ENCODE measurements around the gene SIVA1.
A peak's percentile ranks its signal among the peaks of the same experiment; 100 is the strongest.

SIVA1 gene

DNA sequence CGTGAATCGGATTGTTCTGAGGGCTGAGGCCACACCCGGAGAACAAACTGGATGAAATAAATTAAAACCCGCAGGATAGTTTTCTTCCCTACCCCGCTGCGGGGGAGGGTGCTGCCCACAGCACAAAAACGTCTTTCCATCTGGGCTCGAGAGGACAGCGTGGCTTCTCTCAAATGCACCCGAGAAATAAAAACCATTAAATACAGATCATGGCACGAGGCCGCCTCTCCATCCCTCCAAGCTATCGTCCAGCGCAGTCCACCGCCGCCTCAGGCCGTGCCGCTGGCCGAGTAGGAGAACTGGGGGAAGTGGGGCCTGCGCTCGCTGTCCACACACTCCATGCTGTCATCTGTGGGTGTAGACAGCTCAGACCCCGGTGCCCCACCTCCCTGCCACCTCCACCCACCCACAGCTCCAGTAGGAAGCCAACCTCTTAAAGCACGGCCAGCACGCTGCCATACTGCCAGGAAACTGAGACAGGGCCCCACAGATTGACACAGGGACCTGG is 17.2 kb downstream of the SIVA1 start:
- TF ChIP-seq, protein P1, sequence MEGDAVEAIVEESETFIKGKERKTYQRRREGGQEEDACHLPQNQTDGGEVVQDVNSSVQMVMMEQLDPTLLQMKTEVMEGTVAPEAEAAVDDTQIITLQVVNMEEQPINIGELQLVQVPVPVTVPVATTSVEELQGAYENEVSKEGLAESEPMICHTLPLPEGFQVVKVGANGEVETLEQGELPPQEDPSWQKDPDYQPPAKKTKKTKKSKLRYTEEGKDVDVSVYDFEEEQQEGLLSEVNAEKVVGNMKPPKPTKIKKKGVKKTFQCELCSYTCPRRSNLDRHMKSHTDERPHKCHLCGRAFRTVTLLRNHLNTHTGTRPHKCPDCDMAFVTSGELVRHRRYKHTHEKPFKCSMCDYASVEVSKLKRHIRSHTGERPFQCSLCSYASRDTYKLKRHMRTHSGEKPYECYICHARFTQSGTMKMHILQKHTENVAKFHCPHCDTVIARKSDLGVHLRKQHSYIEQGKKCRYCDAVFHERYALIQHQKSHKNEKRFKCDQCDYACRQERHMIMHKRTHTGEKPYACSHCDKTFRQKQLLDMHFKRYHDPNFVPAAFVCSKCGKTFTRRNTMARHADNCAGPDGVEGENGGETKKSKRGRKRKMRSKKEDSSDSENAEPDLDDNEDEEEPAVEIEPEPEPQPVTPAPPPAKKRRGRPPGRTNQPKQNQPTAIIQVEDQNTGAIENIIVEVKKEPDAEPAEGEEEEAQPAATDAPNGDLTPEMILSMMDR (IDR thresholded peaks at IDR 0.05; ENCODE audit: borderline replicate concordance, insufficient read depth, low read depth, low read length), result no peak

DNA sequence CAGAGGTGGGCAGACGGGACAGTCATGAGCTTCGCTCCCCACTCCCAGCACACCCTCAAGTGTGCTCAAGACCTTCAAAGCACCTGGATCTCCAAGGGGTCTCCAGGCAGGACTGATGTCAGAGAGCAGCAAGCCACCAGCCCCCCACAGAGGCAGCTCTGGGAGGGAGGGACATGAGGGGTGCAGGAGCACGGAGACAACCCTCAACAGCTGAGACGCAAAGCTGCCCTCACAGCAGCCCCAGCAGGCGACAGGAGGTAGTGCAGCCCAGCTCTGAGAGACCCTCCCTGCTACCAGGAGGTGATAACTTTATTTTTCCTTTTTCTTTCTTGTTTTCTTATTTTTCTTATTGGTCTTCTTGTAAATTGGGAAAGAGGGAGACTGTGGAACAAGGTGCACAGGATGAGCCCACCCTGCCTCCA is 17.9 kb downstream of the SIVA1 start:
- H3K4me3 ChIP-seq (ENCODE audit: low read depth, low read length), result no peak overlapping the region
- TF ChIP-seq, protein P1 (IDR thresholded peaks at IDR 0.05; ENCODE audit: borderline replicate concordance, insufficient read depth, low read depth, low read length), result peak; percentile 84

More for the DNA sequence above, 17.2 kb downstream of the SIVA1 start:
- no peak overlapping the region for H3K4me3 ChIP-seq (ENCODE audit: low read depth, low read length)

GRCh38 chr14:104771374-104771773 is 18.4 kb downstream of the SIVA1 start:
- TF ChIP-seq, protein P1 (IDR thresholded peaks at IDR 0.05; ENCODE audit: borderline replicate concordance, insufficient read depth, low read depth, low read length), result no peak

GRCh38 chr14:104771918-104772706 is 19.2 kb downstream of the SIVA1 start:
- no peak overlapping the region for H3K4me3 ChIP-seq (ENCODE audit: low read depth, low read length)
- TF ChIP-seq, protein P1 (IDR thresholded peaks at IDR 0.05; ENCODE audit: borderline replicate concordance, insufficient read depth, low read depth, low read length), result no peak

More at GRCh38 chr14:104771374-104771773, 18.4 kb downstream of the SIVA1 start:
- H3K4me3 ChIP-seq (ENCODE audit: low read depth, low read length), result no peak overlapping the region

GRCh38 chr14:104772707-104773504 is 20.0 kb downstream of the SIVA1 start:
- TF ChIP-seq, protein P1 (IDR thresholded peaks at IDR 0.05; ENCODE audit: borderline replicate concordance, insufficient read depth, low read depth, low read length), result no peak
- no peak overlapping the region for H3K4me3 ChIP-seq (ENCODE audit: low read depth, low read length)

DNA sequence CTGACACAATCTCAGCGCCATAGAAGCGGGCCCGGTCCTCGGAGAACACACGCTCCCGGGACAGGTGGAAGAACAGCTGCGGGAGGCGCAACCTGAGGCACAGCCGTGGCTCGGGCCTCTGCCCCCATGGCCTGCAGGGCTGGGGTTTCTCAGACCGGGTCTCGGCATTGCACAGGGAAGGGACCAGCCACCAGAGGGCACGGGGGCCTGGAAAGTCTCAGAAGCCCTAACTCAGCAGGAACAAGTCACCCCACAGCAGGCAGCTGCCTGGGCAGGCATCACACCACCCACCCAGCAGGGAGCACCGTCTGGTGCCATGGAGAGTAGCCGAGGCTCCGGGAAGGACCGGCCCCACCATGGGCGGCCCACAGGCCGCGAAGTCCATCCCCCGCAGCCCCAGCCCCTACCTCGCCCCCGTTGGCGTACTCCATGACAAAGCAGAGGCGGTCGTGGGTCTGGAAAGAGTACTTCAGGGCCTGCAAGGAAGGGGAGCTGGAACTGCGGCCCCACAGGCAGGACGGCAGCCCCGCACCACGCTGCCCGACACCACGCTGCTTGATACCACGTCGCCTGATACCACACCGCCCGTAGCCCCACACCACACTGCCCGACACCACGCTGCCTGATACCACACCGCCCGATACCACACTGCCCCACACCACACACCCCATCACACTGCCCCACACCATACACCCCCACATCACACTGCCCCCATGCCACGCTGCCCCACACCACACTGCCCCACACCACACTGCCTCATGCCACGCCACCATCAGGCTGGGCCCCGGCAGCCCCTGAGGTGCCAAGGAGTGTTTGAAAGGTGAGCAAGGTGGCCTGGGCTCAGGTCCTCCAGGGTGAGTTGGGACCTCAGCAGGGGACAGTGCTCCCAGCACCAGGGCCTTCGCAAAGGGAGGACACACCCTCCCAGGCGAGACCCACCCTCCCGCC is 20.8 kb downstream of the SIVA1 start:
- TF ChIP-seq, protein P1 (IDR thresholded peaks at IDR 0.05; ENCODE audit: borderline replicate concordance, insufficient read depth, low read depth, low read length), result no peak
- H3K4me3 ChIP-seq (ENCODE audit: low read depth, low read length), result no peak overlapping the region

Measured in GM12875 (cell line).